Measurements from ENCODE around the gene AKAP6. TPM values are rescaled to one million over a fixed set of nuclear protein-coding genes. Genes with fewer than 3 reads are reported as not detected.

The AKAP6 gene
- total RNA-seq, 1 donor from 2014 or later: 7.7 TPM

DNA sequence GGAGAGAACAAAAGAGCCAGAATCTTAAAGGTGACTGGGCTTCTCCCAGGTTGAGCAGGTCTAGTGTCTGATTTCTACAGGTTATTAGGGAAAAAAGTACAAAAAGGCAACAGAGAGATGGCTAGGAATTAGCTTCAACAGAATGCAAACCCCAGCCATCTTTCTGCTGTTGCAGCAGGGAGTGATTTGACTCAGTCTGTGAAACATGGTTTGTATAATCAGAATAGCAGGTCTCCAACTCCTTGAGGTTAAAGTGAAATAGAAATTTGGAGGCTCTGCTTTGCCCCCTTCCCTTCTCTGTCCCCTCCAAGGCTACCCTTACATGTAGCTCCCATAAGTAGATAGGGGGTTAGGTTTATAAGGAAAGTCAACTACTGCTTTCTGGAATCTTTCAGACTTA, 105.8 kb downstream of the AKAP6 start:
- Histone ChIP-seq H3K4me1 (no peaks in the 10 kb centered on the region), H3K4me3 (no peak overlapping the region), H3K27ac (no peak overlapping the region), H3K9me3 (no peaks in the 10 kb centered on the region), H3K36me3 (no peaks in the 10 kb centered on the region), H3K27me3 (no peaks in the 10 kb centered on the region)
- TF ChIP-seq, protein P1, sequence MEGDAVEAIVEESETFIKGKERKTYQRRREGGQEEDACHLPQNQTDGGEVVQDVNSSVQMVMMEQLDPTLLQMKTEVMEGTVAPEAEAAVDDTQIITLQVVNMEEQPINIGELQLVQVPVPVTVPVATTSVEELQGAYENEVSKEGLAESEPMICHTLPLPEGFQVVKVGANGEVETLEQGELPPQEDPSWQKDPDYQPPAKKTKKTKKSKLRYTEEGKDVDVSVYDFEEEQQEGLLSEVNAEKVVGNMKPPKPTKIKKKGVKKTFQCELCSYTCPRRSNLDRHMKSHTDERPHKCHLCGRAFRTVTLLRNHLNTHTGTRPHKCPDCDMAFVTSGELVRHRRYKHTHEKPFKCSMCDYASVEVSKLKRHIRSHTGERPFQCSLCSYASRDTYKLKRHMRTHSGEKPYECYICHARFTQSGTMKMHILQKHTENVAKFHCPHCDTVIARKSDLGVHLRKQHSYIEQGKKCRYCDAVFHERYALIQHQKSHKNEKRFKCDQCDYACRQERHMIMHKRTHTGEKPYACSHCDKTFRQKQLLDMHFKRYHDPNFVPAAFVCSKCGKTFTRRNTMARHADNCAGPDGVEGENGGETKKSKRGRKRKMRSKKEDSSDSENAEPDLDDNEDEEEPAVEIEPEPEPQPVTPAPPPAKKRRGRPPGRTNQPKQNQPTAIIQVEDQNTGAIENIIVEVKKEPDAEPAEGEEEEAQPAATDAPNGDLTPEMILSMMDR (IDR thresholded peaks at IDR 0.05): no peak
- ATAC-seq (no peak), DNase-seq (no peak)
- intact Hi-C loops (cut with DNase I): no loop called here

DNA sequence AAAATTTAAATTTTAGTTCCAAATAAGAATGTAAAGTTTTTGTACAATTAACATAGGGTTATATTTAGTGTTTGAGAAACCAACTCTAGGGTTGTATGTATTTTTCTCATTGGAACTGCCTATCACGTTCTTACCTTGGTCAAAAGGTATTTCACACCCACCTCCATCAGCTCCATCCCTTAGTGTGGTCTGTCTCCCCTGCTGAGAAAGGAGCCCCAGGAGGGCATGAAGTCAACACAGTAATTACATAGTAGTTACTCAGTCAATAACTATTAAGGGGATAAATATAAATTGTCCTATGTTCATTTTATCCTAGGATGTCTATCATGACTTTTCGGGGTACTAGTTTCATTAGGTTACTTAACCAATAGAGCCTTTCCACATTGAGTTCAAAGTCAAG, 106.3 kb downstream of the AKAP6 start:
- no peaks in the 10 kb centered on the region for H3K4me1 ChIP-seq
- TF ChIP-seq, protein P1 (IDR thresholded peaks at IDR 0.05): no peak
- H3K4me3 ChIP-seq: no peak overlapping the region
- no peaks in the 10 kb centered on the region for H3K9me3 ChIP-seq
- DNase-seq (no peak), ATAC-seq (no peak)
- intact Hi-C loops (cut with DNase I): no loop called here
- H3K27me3 ChIP-seq: no peaks in the 10 kb centered on the region
- no peak overlapping the region for H3K27ac ChIP-seq
- H3K36me3 ChIP-seq: no peaks in the 10 kb centered on the region

DNA sequence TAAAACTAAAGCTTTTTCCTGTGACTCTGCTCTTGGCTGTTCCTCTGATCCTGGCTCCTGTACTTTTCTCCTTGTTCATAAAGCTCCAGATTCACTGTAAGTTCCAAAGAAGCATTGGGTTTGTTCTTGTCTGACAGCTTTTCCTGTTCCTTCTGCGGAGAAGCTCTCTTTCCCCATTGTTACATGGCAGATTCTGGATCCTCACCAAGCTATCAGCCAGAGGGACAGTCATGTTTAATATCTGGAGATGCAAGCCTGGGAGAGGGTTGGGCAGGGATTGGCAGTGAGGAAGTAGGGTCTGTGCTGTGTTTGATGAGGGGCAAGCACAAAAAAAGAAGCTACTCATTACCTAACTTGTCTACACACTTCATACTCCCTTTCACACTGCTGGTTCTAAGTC, 107.9 kb downstream of the AKAP6 start:
- no peaks in the 10 kb centered on the region for H3K4me1 ChIP-seq
- DNase-seq (no peak), ATAC-seq (no peak)
- intact Hi-C loops (cut with DNase I): no loop called here
- H3K4me3 ChIP-seq: no peak overlapping the region
- no peaks in the 10 kb centered on the region for H3K9me3 ChIP-seq
- TF ChIP-seq, protein P1 (IDR thresholded peaks at IDR 0.05): no peak
- no peak overlapping the region for H3K27ac ChIP-seq
- H3K36me3 ChIP-seq: no peaks in the 10 kb centered on the region
- H3K27me3 ChIP-seq: no peaks in the 10 kb centered on the region

DNA sequence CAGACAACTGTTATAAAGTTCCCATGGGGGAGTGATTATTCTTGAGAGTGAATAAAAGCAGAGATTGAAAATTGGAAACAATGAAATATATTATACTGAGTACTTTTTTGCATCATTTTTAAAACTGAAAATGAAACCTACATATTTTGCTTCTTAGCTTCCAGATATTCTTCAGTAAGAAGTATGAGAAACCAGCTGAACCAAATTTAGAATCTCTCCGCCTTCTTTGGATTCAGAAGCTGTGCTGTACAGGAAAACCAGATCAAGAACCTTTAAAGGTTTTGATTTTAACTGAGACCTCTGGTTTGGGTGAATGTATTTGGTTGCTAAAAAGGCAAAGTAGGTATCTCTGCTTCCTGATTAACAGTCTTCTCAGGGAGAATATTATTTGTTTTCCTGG, 109.4 kb downstream of the AKAP6 start:
- H3K27ac ChIP-seq: no peak overlapping the region
- ATAC-seq (no peak), DNase-seq (no peak)
- H3K4me3 ChIP-seq: no peak overlapping the region
- H3K9me3 ChIP-seq: no peaks in the 10 kb centered on the region
- H3K4me1 ChIP-seq: no peaks in the 10 kb centered on the region
- TF ChIP-seq, protein P1 (IDR thresholded peaks at IDR 0.05): no peak
- no peaks in the 10 kb centered on the region for H3K27me3 ChIP-seq
- intact Hi-C loops (cut with DNase I): no loop called here
- no peaks in the 10 kb centered on the region for H3K36me3 ChIP-seq

DNA sequence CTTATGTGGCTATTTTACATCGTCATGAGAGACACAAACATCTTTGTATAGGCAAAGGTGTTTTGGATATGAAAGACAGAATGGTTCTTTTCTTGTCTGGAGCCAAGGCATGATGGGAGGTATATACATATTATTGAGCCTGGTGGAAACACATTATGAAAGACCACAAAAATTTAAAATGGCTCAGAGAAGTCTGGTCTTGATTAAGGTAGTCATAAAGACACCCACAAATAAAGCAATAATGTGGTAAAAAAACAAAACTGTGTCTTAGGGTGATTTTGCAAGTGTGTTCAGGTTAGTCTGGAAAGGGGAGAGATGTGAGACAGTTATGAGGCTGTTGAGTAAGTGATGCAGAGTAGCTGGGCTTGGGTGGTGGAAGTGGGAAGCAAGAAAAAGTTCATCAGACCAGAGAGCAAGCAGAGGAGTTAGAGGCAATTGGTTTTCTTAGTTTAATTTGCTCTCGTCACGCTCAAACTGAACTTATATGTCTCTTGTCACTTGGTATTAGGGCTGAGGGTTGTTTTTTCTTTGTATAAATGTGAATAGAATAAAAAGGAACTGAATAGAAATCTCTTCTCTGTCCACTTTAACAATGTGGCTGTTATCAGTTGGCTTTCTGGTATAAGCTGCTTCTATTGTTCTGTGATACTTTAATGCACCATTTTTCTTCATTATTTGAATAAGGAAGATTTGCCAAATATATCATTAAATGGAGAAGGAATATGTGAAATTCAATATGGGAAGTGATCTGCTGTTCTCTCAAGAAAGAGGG, 115.0 kb downstream of the AKAP6 start:
- no peaks in the 10 kb centered on the region for H3K4me1 ChIP-seq
- no peaks in the 10 kb centered on the region for H3K36me3 ChIP-seq
- no peaks in the 10 kb centered on the region for H3K27me3 ChIP-seq
- TF ChIP-seq, protein P1 (IDR thresholded peaks at IDR 0.05): no peak
- DNase-seq (no peak), ATAC-seq (no peak)
- H3K27ac ChIP-seq: no peak overlapping the region
- intact Hi-C loops (cut with DNase I): no loop called here
- H3K9me3 ChIP-seq: no peaks in the 10 kb centered on the region
- no peak overlapping the region for H3K4me3 ChIP-seq
